Caco-2 (cell line): ENCODE results near the gene CTCF. TPM values are rescaled to one million over a fixed set of nuclear protein-coding genes. Genes with fewer than 3 reads are reported as not detected.
"Not testable (repeated sequence)": the region's sequence is repeated elsewhere in the genome, so short reads cannot be mapped to it uniquely, and the experiment has no call there.

Experiments used
- BruUV-seq: library from RNA; stranded (reverse); fragments of 400-500 nt; replicated peaks from 2 replicates; lab custom pipeline; 2021; lab: Mats Ljungman, UMichigan
- CTCF ChIA-PET: fragments of 300-600 bp; sonication (Branson Sonifier 250); formaldehyde crosslinking; loops from one replicate; lab custom pipeline; 2022; ENCODE audit warnings: antibody characterized with exemption; lab: Charles Lee
- POLR2A ChIA-PET: fragments of 300-600 bp; sonication (Branson Sonifier 250); formaldehyde crosslinking; loops from one replicate; lab custom pipeline; 2022; ENCODE audit warnings: antibody characterized with exemption; lab: Charles Lee
- DNase-seq, 2 experiments: peaks; one replicate each; pipeline versions ENCODE4 v3.0.0 to v3.0.0-alpha.2; 2020 to 2022
- H3K27me3 ChIP-seq: replicated peaks from 2 replicates; pipeline ENCODE4 v1.6.0; 2011; ENCODE audit warnings: low read length; ENCODE audit not compliant: control insufficient read depth, insufficient read depth
- H3K36me3 ChIP-seq: 2 replicates; pipeline ENCODE4 v1.5.1; 2011; ENCODE audit warnings: low read length; ENCODE audit not compliant: control insufficient read depth, insufficient read depth
- H3K4me1 ChIP-seq: fragments of 250-450 bp; sonication (Bioruptor Pico); 2 replicates; pipeline ENCODE4 v1.5.1; 2020; ENCODE audit warnings: mild to moderate bottlenecking
- H3K4me3 ChIP-seq: 2 replicates; pipeline ENCODE4 v1.5.1; 2011; ENCODE audit warnings: low read depth, mild to moderate bottlenecking, control low read depth, low read length
- H3K9me3 ChIP-seq: fragments of 250-450 bp; sonication (Bioruptor Pico); 2 replicates; pipeline ENCODE4 v1.5.1; 2020; ENCODE audit warnings: mild to moderate bottlenecking, moderate library complexity
- H3K27ac Mint-ChIP-seq: one replicate; pipeline ENCODE4 v1.8.0; 2022; ENCODE audit warnings: mixed read lengths; ENCODE audit not compliant: unreplicated experiment
- H3K27me3 Mint-ChIP-seq: one replicate; pipeline ENCODE4 v1.8.0; 2022; ENCODE audit warnings: mixed read lengths; ENCODE audit not compliant: insufficient read depth, unreplicated experiment
- H3K36me3 Mint-ChIP-seq: one replicate; pipeline ENCODE4 v1.8.0; 2022; ENCODE audit warnings: mild to moderate bottlenecking, mixed read lengths; ENCODE audit not compliant: insufficient read depth, unreplicated experiment
- H3K4me1 Mint-ChIP-seq: one replicate; pipeline ENCODE4 v1.8.0; 2022; ENCODE audit warnings: low read depth, mixed read lengths; ENCODE audit not compliant: unreplicated experiment
- H3K4me3 Mint-ChIP-seq: one replicate; pipeline ENCODE4 v1.8.0; 2022; ENCODE audit warnings: mild to moderate bottlenecking, moderate library complexity, mixed read lengths; ENCODE audit not compliant: unreplicated experiment
- H3K9me3 Mint-ChIP-seq: one replicate; pipeline ENCODE4 v1.8.0; 2022; ENCODE audit warnings: mixed read lengths; ENCODE audit not compliant: unreplicated experiment
- CTCF ChIP-seq, 2 experiments: fragments of 200-600 bp in 1 of 2; IDR thresholded peaks; 1 replicate in 1 of 2; 2 replicates in 1 of 2; pipeline versions ENCODE4 v1.5.1 to v1.8.0; 2011 to 2022; ENCODE audit warnings: antibody characterized with exemption in 1 of 2, control low read depth in 1 of 2, inconsistent platforms in 1 of 2, low read depth in 1 of 2, low read length in 1 of 2, mild to moderate bottlenecking in 1 of 2, moderate library complexity in 1 of 2; ENCODE audit not compliant: insufficient read depth in 1 of 2, severe bottlenecking in 1 of 2, unreplicated experiment in 1 of 2
- intact Hi-C: fragments of 100-400 bp; cut with micrococcal nuclease; formaldehyde crosslinking; loops from one replicate; pipeline ENCODE4 v1.10.0; 2022; ENCODE audit not compliant: unreplicated experiment
- total RNA-seq: library from RNA; stranded (reverse); gene quantifications from 2 replicates; pipeline ENCODE4 v1.2.3, GENCODE V29; 2022

Gene CTCF
- total RNA-seq, 1 experiment from 2014 or later, result 67.8 TPM

GRCh38 chr16:67533024-67533560 is 29.2 kb upstream of the CTCF start:
- Mint-ChIP-seq H3K36me3 (peaks cover 27% of the 10 kb centered on the region), H3K4me3 (no peak overlapping the region), H3K9me3 (no peaks in the 10 kb centered on the region), H3K27me3 (no peaks in the 10 kb centered on the region), H3K4me1 (peaks cover 43% of the 10 kb centered on the region), H3K27ac (peak overlapping the region; percentile 1)
- no peak for DNase-seq
- Histone ChIP-seq H3K4me3 (no peak overlapping the region), H3K9me3 (no peaks in the 10 kb centered on the region), H3K27me3 (no peaks in the 10 kb centered on the region), H3K36me3 (no peaks in the 10 kb centered on the region), H3K4me1 (peaks cover 21% of the 10 kb centered on the region)
- TF ChIP-seq CTCF (IDR thresholded peaks at IDR 0.05; ENCODE audit: insufficient read depth in 1 of 2, low read depth in 1 of 2, low read length in 1 of 2, severe bottlenecking in 1 of 2, unreplicated experiment in 1 of 2), result no peak
- CTCF ChIA-PET, result interaction anchor here (1.0 to 1.4 kb wide), 3 partner anchors 11 to 29 kb away, joined by 3 to 9 read pairs (median 3); partner anchors contain the start of gene CTCF
- POLR2A ChIA-PET, result interaction anchor here (0.6 to 1.2 kb wide), 2 partner anchors 29 to 58 kb away, joined by 3 read pairs; partner anchors contain the start of gene CTCF
- intact Hi-C loops, result no loop called here
- BruUV-seq, result no TSS peak

- POLR2A ChIA-PET, H3K4me3 ChIP-seq, H3K36me3 ChIP-seq, DNase-seq, H3K27ac Mint-ChIP-seq, H3K27me3 Mint-ChIP-seq, H3K27me3 ChIP-seq, H3K4me3 Mint-ChIP-seq, intact Hi-C loops, H3K9me3 ChIP-seq, H3K9me3 Mint-ChIP-seq, BruUV-seq: not testable (repeated sequence)
- peaks cover 46% of the 10 kb centered on the region for H3K4me1 Mint-ChIP-seq
- peaks cover 26% of the 10 kb centered on the region for H3K4me1 ChIP-seq
- CTCF ChIA-PET, result interaction anchor here (1.0 kb wide), 2 partner anchors 11 to 13 kb away, joined by 3 to 6 read pairs; no protein-coding TSS in a partner anchor
- H3K36me3 Mint-ChIP-seq, result peaks cover 33% of the 10 kb centered on the region
Measured at GRCh38 chr16:67533987-67534386, 28.3 kb upstream of the CTCF start.

GRCh38 chr16:67534431-67534830 is 27.9 kb upstream of the CTCF start:
- intact Hi-C loops, result no loop called here
- Histone ChIP-seq H3K27me3 (no peaks in the 10 kb centered on the region), H3K4me3 (no peak overlapping the region), H3K36me3 (no peaks in the 10 kb centered on the region), H3K9me3 (no peaks in the 10 kb centered on the region), H3K4me1 (peaks cover 30% of the 10 kb centered on the region)
- H3K27me3 Mint-ChIP-seq, result no peaks in the 10 kb centered on the region
- ChIA-PET POLR2A (no interaction called here), CTCF (interaction anchor here (0.7 to 1.0 kb wide), 2 partner anchors 13 to 28 kb away, joined by 4 to 6 read pairs; no protein-coding TSS in a partner anchor)
- no peak for DNase-seq
- peaks cover 37% of the 10 kb centered on the region for H3K36me3 Mint-ChIP-seq
- no peaks in the 10 kb centered on the region for H3K9me3 Mint-ChIP-seq
- peaks cover 50% of the 10 kb centered on the region for H3K4me1 Mint-ChIP-seq
- H3K4me3 Mint-ChIP-seq, result no peak overlapping the region
- BruUV-seq, result no TSS peak
- TF ChIP-seq CTCF (IDR thresholded peaks at IDR 0.05; ENCODE audit: insufficient read depth in 1 of 2, low read depth in 1 of 2, low read length in 1 of 2, severe bottlenecking in 1 of 2, unreplicated experiment in 1 of 2), result no peak
- H3K27ac Mint-ChIP-seq, result no peak overlapping the region
